CD4-positive, alpha-beta T cell (primary cell): ENCODE data around the gene CALHM6. TPM values are rescaled to one million over a fixed set of nuclear protein-coding genes. Genes with fewer than 3 reads are reported as not detected.

ENCODE experiments used
- ATAC-seq: fragments of 200-7000 bp; cut with Tn5 transposase; one replicate; pipeline ENCODE4 v1.10.0; 2022; ENCODE audit warnings: mild to moderate bottlenecking; ENCODE audit not compliant: poor library complexity
- CTCF ChIA-PET: fragments of 350-600 bp; sonication (Branson Sonifier 250); formaldehyde crosslinking; loops from one replicate; lab custom pipeline; 2021; ENCODE audit warnings: antibody characterized with exemption, inconsistent platforms; lab: Charles Lee
- POLR2A ChIA-PET: fragments of 350-600 bp; sonication (Branson Sonifier 250); formaldehyde crosslinking; loops from one replicate; lab custom pipeline; 2021; ENCODE audit warnings: antibody characterized with exemption, inconsistent platforms; lab: Charles Lee
- DNase-seq, 14 experiments: peaks; one replicate each; pipeline ENCODE4 v3.0.0-alpha.2; 2013 to 2020; ENCODE audit warnings: mixed read lengths in 2 of 14
- H3K27ac ChIP-seq, 2 donors: one replicate each; pipeline versions ENCODE4 v1.5.1 to v1.7.0; 2013; ENCODE audit warnings: low read length in 2 of 2, low read depth in 1 of 2, mild to moderate bottlenecking in 1 of 2
- H3K27me3 ChIP-seq, 2 experiments: 1 replicate in 1 of 2; 2 replicates in 1 of 2; pipeline versions ENCODE4 v1.6.1 to v1.7.0; 2013; ENCODE audit warnings: low read length in 2 of 2, control low read depth in 1 of 2, mild to moderate bottlenecking in 1 of 2, moderate library complexity in 1 of 2; ENCODE audit not compliant: insufficient read depth in 2 of 2, control insufficient read depth in 1 of 2
- H3K36me3 ChIP-seq: one replicate; pipeline ENCODE4 v1.6.1; 2013; ENCODE audit warnings: low read length, control low read depth; ENCODE audit not compliant: insufficient read depth
- H3K4me1 ChIP-seq: one replicate; pipeline ENCODE4 v1.6.1; 2013; ENCODE audit warnings: low read length, control low read depth; ENCODE audit not compliant: insufficient read depth
- H3K4me3 ChIP-seq: one replicate; pipeline ENCODE4 v1.5.1; 2013; ENCODE audit warnings: mild to moderate bottlenecking, low read length, moderate library complexity
- H3K9me3 ChIP-seq, 2 experiments: 1 replicate in 1 of 2; 2 replicates in 1 of 2; pipeline versions ENCODE4 v1.6.1 to v1.7.0; 2013; ENCODE audit warnings: low read length in 2 of 2, mild to moderate bottlenecking in 2 of 2, control low read depth in 1 of 2, moderate library complexity in 1 of 2; ENCODE audit not compliant: control insufficient read depth in 1 of 2, insufficient read depth in 1 of 2
- H3K27ac Mint-ChIP-seq: one replicate; pipeline ENCODE4 v1.8.0; 2020; ENCODE audit warnings: mixed read lengths
- H3K27me3 Mint-ChIP-seq: one replicate; pipeline ENCODE4 v1.8.0; 2021; ENCODE audit warnings: mixed read lengths
- H3K36me3 Mint-ChIP-seq: one replicate; pipeline ENCODE4 v1.8.0; 2021; ENCODE audit warnings: low read depth, mixed read lengths
- H3K4me1 Mint-ChIP-seq: one replicate; pipeline ENCODE4 v1.8.0; 2021; ENCODE audit warnings: low read depth, mixed read lengths
- H3K4me3 Mint-ChIP-seq: one replicate; pipeline ENCODE4 v1.8.0; 2020; ENCODE audit warnings: mild to moderate bottlenecking, mixed read lengths
- H3K9me3 Mint-ChIP-seq: one replicate; pipeline ENCODE4 v1.8.0; 2020; ENCODE audit warnings: mixed read lengths
- intact Hi-C, 2 experiments: fragments of 100-400 bp; cut with DNase I in 1 of 2; cut with micrococcal nuclease in 1 of 2; formaldehyde crosslinking; loops; one replicate each; pipeline versions ENCODE4 v1.15.1 to v1.9.0; 2023 to 2025; cut with DNase I, micrococcal nuclease
- total RNA-seq, 174 experiments: library from RNA in 2 of 174; stranded (reverse) in 2 of 174; gene quantifications; one replicate each; pipeline ENCODE4 v1.2.3 and lab custom pipeline; 2021 to 2026
- TF ChIP-seq, protein P1 (sequence below): fragments of 200-600 bp; IDR thresholded peaks from one replicate; pipeline ENCODE4 v1.8.0; 2022; ENCODE audit warnings: antibody characterized with exemption, mild to moderate bottlenecking

Gene CALHM6
- total RNA-seq, 2 experiments from 2014 or later, result 3.0 to 3.1 TPM

GRCh38 chr6:116437656-116438055, 23.5 kb upstream of the CALHM6 start:
- TF ChIP-seq, protein P1, sequence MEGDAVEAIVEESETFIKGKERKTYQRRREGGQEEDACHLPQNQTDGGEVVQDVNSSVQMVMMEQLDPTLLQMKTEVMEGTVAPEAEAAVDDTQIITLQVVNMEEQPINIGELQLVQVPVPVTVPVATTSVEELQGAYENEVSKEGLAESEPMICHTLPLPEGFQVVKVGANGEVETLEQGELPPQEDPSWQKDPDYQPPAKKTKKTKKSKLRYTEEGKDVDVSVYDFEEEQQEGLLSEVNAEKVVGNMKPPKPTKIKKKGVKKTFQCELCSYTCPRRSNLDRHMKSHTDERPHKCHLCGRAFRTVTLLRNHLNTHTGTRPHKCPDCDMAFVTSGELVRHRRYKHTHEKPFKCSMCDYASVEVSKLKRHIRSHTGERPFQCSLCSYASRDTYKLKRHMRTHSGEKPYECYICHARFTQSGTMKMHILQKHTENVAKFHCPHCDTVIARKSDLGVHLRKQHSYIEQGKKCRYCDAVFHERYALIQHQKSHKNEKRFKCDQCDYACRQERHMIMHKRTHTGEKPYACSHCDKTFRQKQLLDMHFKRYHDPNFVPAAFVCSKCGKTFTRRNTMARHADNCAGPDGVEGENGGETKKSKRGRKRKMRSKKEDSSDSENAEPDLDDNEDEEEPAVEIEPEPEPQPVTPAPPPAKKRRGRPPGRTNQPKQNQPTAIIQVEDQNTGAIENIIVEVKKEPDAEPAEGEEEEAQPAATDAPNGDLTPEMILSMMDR, result no peak
- no peak overlapping the region for H3K4me3 Mint-ChIP-seq

DNA sequence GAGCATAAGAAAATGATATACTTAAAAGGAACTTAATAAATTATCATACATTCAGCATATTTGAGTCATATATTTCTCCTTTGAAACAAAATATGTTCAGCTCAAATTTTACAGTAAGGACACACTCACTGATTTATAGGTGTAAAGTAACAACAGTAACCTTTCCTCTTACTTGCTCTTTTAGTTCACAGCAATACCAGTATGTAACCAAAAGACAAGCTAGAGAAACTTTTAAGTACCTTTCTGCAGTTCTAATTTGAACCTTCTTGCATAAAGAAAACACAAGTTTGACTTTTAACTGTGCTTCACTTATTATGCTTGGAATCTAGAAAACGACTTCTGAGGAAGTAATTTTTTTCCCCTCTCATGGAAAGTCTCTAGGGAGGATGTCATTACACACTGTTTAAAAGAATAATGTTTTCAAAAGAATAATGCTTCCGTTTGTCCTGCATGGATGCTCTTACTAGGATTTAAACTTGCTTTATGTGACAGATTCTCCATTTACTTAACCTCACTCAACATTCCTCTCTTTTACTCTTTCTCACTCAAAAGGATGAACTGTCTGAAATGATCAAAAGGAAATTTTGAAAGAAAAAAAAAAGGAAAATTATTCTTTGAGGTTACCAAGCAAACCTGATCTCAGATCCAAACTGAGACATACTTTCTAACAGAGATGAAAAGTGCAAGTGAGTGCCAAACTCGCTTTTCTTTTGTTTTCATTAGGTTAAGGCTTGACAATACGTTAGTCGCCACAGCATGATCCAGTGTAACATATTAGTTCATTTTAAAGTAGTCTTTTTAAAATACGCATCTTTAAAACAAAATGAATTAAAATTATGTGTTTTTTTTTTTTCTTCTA, 22.4 kb upstream of the CALHM6 start:
- H3K36me3 ChIP-seq, result no peaks in the 10 kb centered on the region
- no peak overlapping the region for H3K27ac ChIP-seq
- ChIA-PET CTCF (no interaction called here), POLR2A (no interaction called here)
- H3K4me3 Mint-ChIP-seq, result no peak overlapping the region
- TF ChIP-seq, protein P1, result no peak
- H3K4me1 Mint-ChIP-seq, result no peaks in the 10 kb centered on the region
- H3K4me1 ChIP-seq, result no peaks in the 10 kb centered on the region
- DNase-seq (no peak), ATAC-seq (no peak)
- H3K4me3 ChIP-seq, result no peak overlapping the region
- H3K27ac Mint-ChIP-seq, result no peak overlapping the region
- peaks cover 4% of the 10 kb centered on the region for H3K27me3 Mint-ChIP-seq
- H3K27me3 ChIP-seq, result no peaks in the 10 kb centered on the region
- intact Hi-C loops, result no loop called here
- H3K9me3 Mint-ChIP-seq, result no peaks in the 10 kb centered on the region
- H3K9me3 ChIP-seq, result no peaks in the 10 kb centered on the region
- H3K36me3 Mint-ChIP-seq, result no peaks in the 10 kb centered on the region

More at GRCh38 chr6:116437656-116438055, 23.5 kb upstream of the CALHM6 start:
- Mint-ChIP-seq H3K36me3 (no peaks in the 10 kb centered on the region), H3K9me3 (no peaks in the 10 kb centered on the region), H3K27ac (no peak overlapping the region), H3K27me3 (peaks cover 4% of the 10 kb centered on the region), H3K4me1 (no peaks in the 10 kb centered on the region)
- H3K9me3 ChIP-seq, result no peaks in the 10 kb centered on the region
- ChIA-PET CTCF (interaction anchor here (0.9 kb wide), 1 partner anchor 8 kb away, joined by 4 read pairs; no protein-coding TSS in a partner anchor), POLR2A (no interaction called here)
- ATAC-seq (no peak), DNase-seq (no peak)
- H3K27me3 ChIP-seq, result no peaks in the 10 kb centered on the region
- H3K4me1 ChIP-seq, result no peaks in the 10 kb centered on the region
- intact Hi-C loops, result no loop called here
- H3K27ac ChIP-seq, result no peak overlapping the region
- H3K36me3 ChIP-seq, result no peaks in the 10 kb centered on the region
- no peak overlapping the region for H3K4me3 ChIP-seq

DNA sequence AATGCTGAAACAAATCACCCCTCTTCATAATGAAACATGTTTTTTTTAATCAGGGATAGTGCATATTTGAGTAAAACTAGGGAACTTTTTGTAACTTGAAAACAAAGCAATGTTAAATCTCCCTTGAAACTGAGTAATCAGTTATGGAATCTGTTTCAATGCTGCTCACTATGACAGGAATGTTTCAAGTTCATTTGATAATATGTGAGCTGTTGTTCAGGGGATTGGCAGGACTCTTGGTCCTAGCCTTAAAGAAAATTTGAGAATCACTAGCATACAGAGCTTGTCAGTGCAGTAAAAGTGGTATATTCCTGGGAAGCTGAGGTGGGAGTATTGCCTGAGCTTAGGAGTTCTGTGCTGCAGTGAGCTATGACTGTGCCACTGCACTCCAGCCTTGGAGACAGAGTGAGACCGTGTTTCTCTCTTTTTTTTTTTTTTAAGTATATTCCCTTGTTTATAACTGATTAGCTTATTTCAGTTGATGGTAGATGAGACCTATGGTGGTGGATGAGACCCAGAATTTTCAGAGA, 21.6 kb upstream of the CALHM6 start:
- no peaks in the 10 kb centered on the region for H3K27me3 ChIP-seq
- no peak for DNase-seq
- H3K27ac ChIP-seq, result no peak overlapping the region
- Mint-ChIP-seq H3K27me3 (peaks cover 9% of the 10 kb centered on the region), H3K9me3 (no peaks in the 10 kb centered on the region), H3K27ac (no peak overlapping the region), H3K36me3 (no peaks in the 10 kb centered on the region), H3K4me1 (peaks cover 6% of the 10 kb centered on the region), H3K4me3 (no peak overlapping the region)
- ATAC-seq, result no peak
- no peaks in the 10 kb centered on the region for H3K36me3 ChIP-seq
- intact Hi-C loops, result loop anchor here in 1 of 2 experiments (2.0 kb wide), 1 partner anchor 91 kb away; no protein-coding TSS in a partner anchor
- TF ChIP-seq, protein P1, result no peak
- no peak overlapping the region for H3K4me3 ChIP-seq
- CTCF ChIA-PET, result no interaction called here
- peaks cover 2% of the 10 kb centered on the region for H3K4me1 ChIP-seq
- H3K9me3 ChIP-seq, result no peaks in the 10 kb centered on the region
- POLR2A ChIA-PET, result no interaction called here
